GM18867 (cell line): ENCODE results near the gene SPATA21.

Source experiments
- ATAC-seq: cut with Tn5 transposase; IDR thresholded peaks from one replicate; pipeline ENCODE4 v1.9.1; 2021; ENCODE audit warnings: mild to moderate bottlenecking, moderate library complexity; ENCODE audit not compliant: unreplicated experiment

The SPATA21 gene

GRCh38 chr1:16422041-16422440 is 15.2 kb downstream of the SPATA21 start:
- ATAC-seq = no peak

GRCh38 chr1:16421201-16421600 is 16.0 kb downstream of the SPATA21 start:
- ATAC-seq = no peak

- ATAC-seq = peak; percentile 90
These were observed 16.7 kb downstream of the SPATA21 start for GRCh38 chr1:16420424-16421118.

- no peak for ATAC-seq
These were observed 18.3 kb downstream of the SPATA21 start for GRCh38 chr1:16418823-16419425.

GRCh38 chr1:16413191-16413590 is 24.0 kb downstream of the SPATA21 start:
- ATAC-seq = no peak

GRCh38 chr1:16410803-16411202 is 26.4 kb downstream of the SPATA21 start:
- no peak for ATAC-seq

GRCh38 chr1:16409536-16410152 is 27.6 kb downstream of the SPATA21 start:
- no peak for ATAC-seq

- no peak for ATAC-seq
These were observed 30.4 kb downstream of the SPATA21 start for GRCh38 chr1:16406868-16407267.

- ATAC-seq = no peak
These were observed 31.8 kb downstream of the SPATA21 start for GRCh38 chr1:16405441-16405840.

- ATAC-seq = no peak
These were observed 34.5 kb downstream of the SPATA21 start for GRCh38 chr1:16402742-16403141.

GRCh38 chr1:16398371-16398953 is 38.8 kb downstream of the SPATA21 start:
- ATAC-seq = no peak

GRCh38 chr1:16397120-16397519 is 40.1 kb downstream of the SPATA21 start:
- no peak for ATAC-seq

- no peak for ATAC-seq
These were observed 40.6 kb downstream of the SPATA21 start for GRCh38 chr1:16396591-16396990.

GRCh38 chr1:16394977-16395376 is 42.2 kb downstream of the SPATA21 start:
- ATAC-seq = no peak

- no peak for ATAC-seq
These were observed 43.4 kb downstream of the SPATA21 start for GRCh38 chr1:16393570-16394521.

- no peak for ATAC-seq
These were observed 44.3 kb downstream of the SPATA21 start for GRCh38 chr1:16392740-16393569.

GRCh38 chr1:16391411-16391810 is 45.8 kb downstream of the SPATA21 start:
- ATAC-seq = no peak

- ATAC-seq = peak; percentile 46
These were observed 49.7 kb downstream of the SPATA21 start for GRCh38 chr1:16387201-16388188.
